ENCODE measurements around the gene TFCP2L1. TPM values are rescaled to one million over a fixed set of nuclear protein-coding genes. Genes with fewer than 3 reads are reported as not detected.

TFCP2L1 gene, protein sequence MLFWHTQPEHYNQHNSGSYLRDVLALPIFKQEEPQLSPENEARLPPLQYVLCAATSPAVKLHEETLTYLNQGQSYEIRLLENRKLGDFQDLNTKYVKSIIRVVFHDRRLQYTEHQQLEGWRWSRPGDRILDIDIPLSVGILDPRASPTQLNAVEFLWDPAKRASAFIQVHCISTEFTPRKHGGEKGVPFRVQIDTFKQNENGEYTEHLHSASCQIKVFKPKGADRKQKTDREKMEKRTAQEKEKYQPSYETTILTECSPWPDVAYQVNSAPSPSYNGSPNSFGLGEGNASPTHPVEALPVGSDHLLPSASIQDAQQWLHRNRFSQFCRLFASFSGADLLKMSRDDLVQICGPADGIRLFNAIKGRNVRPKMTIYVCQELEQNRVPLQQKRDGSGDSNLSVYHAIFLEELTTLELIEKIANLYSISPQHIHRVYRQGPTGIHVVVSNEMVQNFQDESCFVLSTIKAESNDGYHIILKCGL
- 1 to 10 TPM in 1 of 2 donors, under 1 TPM in 1; 0.67 to 1.5 TPM for total RNA-seq
- under 1 TPM; 0.06 TPM for polyA plus RNA-seq

DNA sequence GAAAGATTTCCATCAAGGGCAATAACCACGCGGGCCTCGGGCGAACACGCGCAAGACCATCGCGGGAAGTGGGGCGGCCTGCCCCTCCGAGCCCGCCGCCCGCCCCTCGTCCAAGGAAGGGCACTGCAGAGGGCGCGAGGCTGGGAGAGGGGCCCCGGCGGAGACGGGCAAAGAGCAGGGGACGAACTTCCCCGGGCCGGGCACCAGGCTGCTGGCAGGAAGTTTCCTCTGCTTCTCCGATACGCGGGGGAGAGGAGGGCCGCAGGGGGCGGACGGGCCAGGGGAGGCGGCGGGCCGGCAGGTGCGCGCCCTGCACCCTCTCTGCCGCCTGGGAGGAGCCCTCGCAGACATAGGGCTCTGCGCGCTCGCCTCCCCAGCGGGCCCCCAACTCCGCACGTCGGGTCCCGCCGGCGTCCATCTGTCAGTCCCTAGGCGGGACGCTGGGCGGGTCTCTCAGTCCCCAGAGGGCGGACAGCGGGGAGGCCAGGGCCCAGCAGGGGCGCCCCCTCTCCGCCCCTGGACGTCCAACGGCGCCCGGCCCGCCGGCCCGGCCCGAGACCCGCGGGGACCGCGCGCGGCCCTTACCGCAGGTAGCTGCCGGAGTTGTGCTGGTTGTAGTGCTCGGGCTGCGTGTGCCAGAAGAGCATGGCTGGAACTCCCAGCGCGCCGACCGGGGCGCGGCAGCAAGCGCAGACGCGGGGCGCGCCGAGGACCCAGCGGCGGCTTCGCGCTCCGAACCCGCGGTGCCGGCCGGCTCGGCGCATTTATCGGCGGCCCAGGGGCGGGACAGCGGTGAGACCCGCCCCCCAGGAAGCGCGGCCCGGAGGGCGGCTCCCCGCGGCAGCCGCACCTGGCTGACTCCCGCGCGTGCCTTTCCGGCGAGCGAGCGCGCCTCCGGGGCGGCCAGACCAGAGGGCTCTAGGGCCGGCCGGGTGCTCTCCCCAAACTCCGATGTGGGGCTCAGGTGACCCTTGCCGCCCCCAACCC lies at the start of gene TFCP2L1:
Gene TFCP2L1 (minus strand): TSS at position 740 of the 987 bp plus-strand sequence. CDS start 93 bp downstream, at position 647.
- TF ChIP-seq FOXA2 (IDR thresholded peaks at IDR 0.05) = no peak
- TF ChIP-seq YY1 (IDR thresholded peaks at IDR 0.05) = no peak
- TF ChIP-seq RAD21 (IDR thresholded peaks at IDR 0.05) = no peak
- TF ChIP-seq, protein P1, sequence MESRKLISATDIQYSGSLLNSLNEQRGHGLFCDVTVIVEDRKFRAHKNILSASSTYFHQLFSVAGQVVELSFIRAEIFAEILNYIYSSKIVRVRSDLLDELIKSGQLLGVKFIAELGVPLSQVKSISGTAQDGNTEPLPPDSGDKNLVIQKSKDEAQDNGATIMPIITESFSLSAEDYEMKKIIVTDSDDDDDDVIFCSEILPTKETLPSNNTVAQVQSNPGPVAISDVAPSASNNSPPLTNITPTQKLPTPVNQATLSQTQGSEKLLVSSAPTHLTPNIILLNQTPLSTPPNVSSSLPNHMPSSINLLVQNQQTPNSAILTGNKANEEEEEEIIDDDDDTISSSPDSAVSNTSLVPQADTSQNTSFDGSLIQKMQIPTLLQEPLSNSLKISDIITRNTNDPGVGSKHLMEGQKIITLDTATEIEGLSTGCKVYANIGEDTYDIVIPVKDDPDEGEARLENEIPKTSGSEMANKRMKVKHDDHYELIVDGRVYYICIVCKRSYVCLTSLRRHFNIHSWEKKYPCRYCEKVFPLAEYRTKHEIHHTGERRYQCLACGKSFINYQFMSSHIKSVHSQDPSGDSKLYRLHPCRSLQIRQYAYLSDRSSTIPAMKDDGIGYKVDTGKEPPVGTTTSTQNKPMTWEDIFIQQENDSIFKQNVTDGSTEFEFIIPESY (IDR thresholded peaks at IDR 0.05) = no peak
- 5% methylated on average over 119 of the region's 119 CpGs for WGBS
- H3K27ac ChIP-seq (ENCODE audit: low read depth in 1 of 2, low read length in 2 of 2) = no peak within 1 kb of the TSS
- peaks cover 6 to 30% (median 20%) of the 10 kb centered on the region in 4 donors for H3K4me1 ChIP-seq (ENCODE audit: control insufficient read depth in 4 of 4, insufficient read depth in 4 of 4, low read length in 3 of 4)
- no peaks in the 10 kb centered on the region for H3K9me3 ChIP-seq (ENCODE audit: control insufficient read depth in 4 of 4, low read length in 3 of 4)
- no peaks in the 10 kb centered on the region for H3K36me3 ChIP-seq (ENCODE audit: control insufficient read depth in 4 of 4, insufficient read depth in 3 of 4, low read depth in 1 of 4, low read length in 3 of 4)
- peak within 1 kb of the TSS in 1 of 3 donors; percentile 48 for H3K4me3 ChIP-seq (ENCODE audit: low read depth in 1 of 3, low read length in 3 of 3)
- no peak within 1 kb of the TSS for H3K9ac ChIP-seq (ENCODE audit: low read depth in 1 of 2, low read length in 2 of 2)
- DNase-seq (ENCODE audit: low spot score) = no peak
- H3K27me3 ChIP-seq (ENCODE audit: control insufficient read depth in 4 of 4, insufficient read depth in 4 of 4, low read length in 3 of 4) = peaks cover 0 to 2% (median under 1%) of the 10 kb centered on the region in 4 donors

DNA sequence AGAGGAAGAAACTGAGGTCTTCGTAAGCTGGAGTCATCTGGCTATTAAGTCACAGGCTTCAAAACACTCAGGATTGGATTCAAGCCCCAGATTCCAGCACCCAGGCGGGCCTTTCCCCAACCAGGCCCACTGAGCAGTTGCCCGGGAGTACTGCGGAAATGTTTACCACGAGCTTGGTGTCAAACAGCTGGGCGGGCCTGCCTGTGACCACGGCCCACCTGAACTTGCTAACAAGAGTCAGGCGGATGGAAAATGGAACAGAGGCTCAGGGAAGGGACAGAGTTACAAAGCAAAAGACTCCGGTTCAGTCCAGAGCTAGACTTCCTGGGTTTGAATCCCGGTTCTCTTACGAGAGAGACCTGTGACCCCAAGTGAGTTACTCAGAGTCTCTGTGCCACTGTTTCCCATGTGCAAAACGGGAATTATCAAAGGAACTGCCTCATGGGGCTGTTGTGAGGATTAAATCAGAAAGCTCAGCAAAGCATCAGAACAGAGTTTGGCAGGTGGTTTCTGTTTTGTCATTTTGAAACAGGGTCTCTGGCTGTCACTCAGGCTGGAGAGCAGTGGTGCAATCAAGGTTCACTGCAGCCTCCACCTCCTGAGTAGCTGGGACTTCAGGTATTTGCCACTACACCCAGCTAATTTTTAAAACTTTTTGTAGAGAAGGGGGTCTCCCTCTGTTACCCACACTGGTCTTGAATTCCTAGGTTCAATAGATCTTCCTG lies 49.0 kb upstream of the TFCP2L1 start:
- H3K9ac ChIP-seq (ENCODE audit: low read depth in 1 of 2, low read length in 2 of 2) = no peak overlapping the region
- H3K4me1 ChIP-seq (ENCODE audit: control insufficient read depth in 4 of 4, insufficient read depth in 4 of 4, low read length in 3 of 4) = peaks cover 0 to 8% (median 4%) of the 10 kb centered on the region in 4 donors
- no peak for DNase-seq (ENCODE audit: low spot score)
- WGBS = 74% methylated on average over 12 of the region's 12 CpGs
- no peaks in the 10 kb centered on the region for H3K9me3 ChIP-seq (ENCODE audit: control insufficient read depth in 4 of 4, low read length in 3 of 4)
- H3K4me3 ChIP-seq (ENCODE audit: low read depth in 1 of 3, low read length in 3 of 3) = no peak overlapping the region
- TF ChIP-seq YY1 (IDR thresholded peaks at IDR 0.05) (no peak), NR2F2 (IDR thresholded peaks at IDR 0.05) (no peak), SP1 (IDR thresholded peaks at IDR 0.05) (no peak)
- TF ChIP-seq, protein P2, sequence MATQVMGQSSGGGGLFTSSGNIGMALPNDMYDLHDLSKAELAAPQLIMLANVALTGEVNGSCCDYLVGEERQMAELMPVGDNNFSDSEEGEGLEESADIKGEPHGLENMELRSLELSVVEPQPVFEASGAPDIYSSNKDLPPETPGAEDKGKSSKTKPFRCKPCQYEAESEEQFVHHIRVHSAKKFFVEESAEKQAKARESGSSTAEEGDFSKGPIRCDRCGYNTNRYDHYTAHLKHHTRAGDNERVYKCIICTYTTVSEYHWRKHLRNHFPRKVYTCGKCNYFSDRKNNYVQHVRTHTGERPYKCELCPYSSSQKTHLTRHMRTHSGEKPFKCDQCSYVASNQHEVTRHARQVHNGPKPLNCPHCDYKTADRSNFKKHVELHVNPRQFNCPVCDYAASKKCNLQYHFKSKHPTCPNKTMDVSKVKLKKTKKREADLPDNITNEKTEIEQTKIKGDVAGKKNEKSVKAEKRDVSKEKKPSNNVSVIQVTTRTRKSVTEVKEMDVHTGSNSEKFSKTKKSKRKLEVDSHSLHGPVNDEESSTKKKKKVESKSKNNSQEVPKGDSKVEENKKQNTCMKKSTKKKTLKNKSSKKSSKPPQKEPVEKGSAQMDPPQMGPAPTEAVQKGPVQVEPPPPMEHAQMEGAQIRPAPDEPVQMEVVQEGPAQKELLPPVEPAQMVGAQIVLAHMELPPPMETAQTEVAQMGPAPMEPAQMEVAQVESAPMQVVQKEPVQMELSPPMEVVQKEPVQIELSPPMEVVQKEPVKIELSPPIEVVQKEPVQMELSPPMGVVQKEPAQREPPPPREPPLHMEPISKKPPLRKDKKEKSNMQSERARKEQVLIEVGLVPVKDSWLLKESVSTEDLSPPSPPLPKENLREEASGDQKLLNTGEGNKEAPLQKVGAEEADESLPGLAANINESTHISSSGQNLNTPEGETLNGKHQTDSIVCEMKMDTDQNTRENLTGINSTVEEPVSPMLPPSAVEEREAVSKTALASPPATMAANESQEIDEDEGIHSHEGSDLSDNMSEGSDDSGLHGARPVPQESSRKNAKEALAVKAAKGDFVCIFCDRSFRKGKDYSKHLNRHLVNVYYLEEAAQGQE (IDR thresholded peaks at IDR 0.05) = no peak
- no peaks in the 10 kb centered on the region for H3K27me3 ChIP-seq (ENCODE audit: control insufficient read depth in 4 of 4, insufficient read depth in 4 of 4, low read length in 3 of 4)
- H3K27ac ChIP-seq (ENCODE audit: low read depth in 1 of 2, low read length in 2 of 2) = no peak overlapping the region
- H3K36me3 ChIP-seq (ENCODE audit: control insufficient read depth in 4 of 4, insufficient read depth in 3 of 4, low read depth in 1 of 4, low read length in 3 of 4) = peaks cover 0 to 6% (median 2%) of the 10 kb centered on the region in 4 donors

Data from liver (tissue), 9 donors.